Endothelial cell of umbilical vein (primary cell): ENCODE data around the gene AP2B1. TPM values are rescaled to one million over a fixed set of nuclear protein-coding genes. Genes with fewer than 3 reads are reported as not detected.

ENCODE experiments used
- BruUV-seq: library from RNA; stranded (reverse); fragments of 400-500 nt; replicated peaks from 2 replicates; lab custom pipeline; 2021; lab: Mats Ljungman, UMichigan
- CTCF ChIA-PET: fragments of 300-600, 350-600 bp; sonication (Branson Sonifier 250); formaldehyde crosslinking; loops from one replicate; lab custom pipeline; 2021; ENCODE audit warnings: antibody characterized with exemption, inconsistent platforms; lab: Charles Lee
- POLR2A ChIA-PET: fragments of 300-600, 350-600 bp; sonication (Branson Sonifier 250); formaldehyde crosslinking; loops from one replicate; lab custom pipeline; 2021; ENCODE audit warnings: antibody characterized with exemption, inconsistent platforms; lab: Charles Lee
- DNase-seq: peaks from one replicate; pipeline ENCODE4 v3.0.0-alpha.2; 2011; ENCODE audit warnings: low read depth, low spot score
- FAIRE-seq: peaks from 2 replicates; lab custom pipeline; 2011; peaks lifted over from hg19 to GRCh38; lab: Jason Lieb, UNC
- H2AFZ ChIP-seq: 2 replicates; pipeline ENCODE4 v1.6.0; 2012; ENCODE audit warnings: low read depth, low read length, control low read depth, inconsistent platforms
- H3K27ac ChIP-seq: 2 replicates; pipeline ENCODE4 v1.5.1; 2011; ENCODE audit warnings: low read depth, mild to moderate bottlenecking, control low read depth, low read length, moderate library complexity; ENCODE audit not compliant: insufficient read depth
- H3K27me3 ChIP-seq, 2 experiments: 2 replicates each; pipeline versions ENCODE4 v1.6.0 to v1.6.1; 2011; ENCODE audit warnings: low read length in 2 of 2, mixed read lengths in 1 of 2; ENCODE audit not compliant: control insufficient read depth in 2 of 2, insufficient read depth in 2 of 2
- H3K36me3 ChIP-seq, 2 experiments: 2 replicates in 1 of 2; 3 replicates in 1 of 2; pipeline ENCODE4 v1.5.1; 2011; ENCODE audit warnings: low read length in 2 of 2, mild to moderate bottlenecking in 1 of 2, moderate library complexity in 1 of 2; ENCODE audit not compliant: control insufficient read depth in 2 of 2, insufficient read depth in 2 of 2; ENCODE audit errors: extremely low read depth in 1 of 2
- H3K4me1 ChIP-seq: 3 replicates; pipeline ENCODE4 v1.5.1; 2011; ENCODE audit warnings: mild to moderate bottlenecking, low read length; ENCODE audit not compliant: control insufficient read depth, insufficient read depth; ENCODE audit errors: extremely low read depth
- H3K4me2 ChIP-seq: 2 replicates; pipeline ENCODE4 v1.6.1; 2011; ENCODE audit warnings: low read length, control low read depth, mixed read lengths; ENCODE audit not compliant: insufficient read depth
- H3K4me3 ChIP-seq, 3 experiments: fragments of 200-600 bp in 1 of 3; sonication (generic), shearing (Covaris generic) in 1 of 3; replicated peaks in 1 of 3; 2 replicates each; pipeline ENCODE4 v1.5.1; 2011 to 2016; ENCODE audit warnings: control low read depth in 3 of 3, low read length in 3 of 3, mild to moderate bottlenecking in 2 of 3, inconsistent platforms in 1 of 3, low read depth in 1 of 3, moderate library complexity in 1 of 3; ENCODE audit not compliant: insufficient read depth in 1 of 3
- H3K79me2 ChIP-seq: 2 replicates; pipeline ENCODE4 v1.6.0; 2012; ENCODE audit warnings: low read length, inconsistent platforms; ENCODE audit not compliant: control insufficient read depth, insufficient read depth
- H3K9ac ChIP-seq: replicated peaks from 2 replicates; pipeline ENCODE3; 2011; ENCODE audit warnings: low read length, control low read depth; ENCODE audit not compliant: insufficient read depth; ENCODE audit errors: extremely low read depth
- H3K9me1 ChIP-seq: replicated peaks from 3 replicates; pipeline ENCODE4 v1.6.0; 2011; ENCODE audit warnings: mild to moderate bottlenecking, low read length; ENCODE audit not compliant: control insufficient read depth, insufficient read depth; ENCODE audit errors: extremely low read depth
- H3K9me3 ChIP-seq: replicated peaks from 2 replicates; pipeline ENCODE4 v1.5.1; 2012; ENCODE audit warnings: low read length, inconsistent platforms; ENCODE audit not compliant: control insufficient read depth, insufficient read depth
- H4K20me1 ChIP-seq: replicated peaks from 2 replicates; pipeline ENCODE3; 2011; ENCODE audit warnings: mild to moderate bottlenecking, low read length; ENCODE audit not compliant: control insufficient read depth, insufficient read depth; ENCODE audit errors: extremely low read depth
- CTCF ChIP-seq, 2 donors: IDR thresholded peaks; 1 replicate in 1 of 2; 2 replicates in 1 of 2; pipeline ENCODE4 v1.5.1; 2011; ENCODE audit warnings: low read length in 2 of 2, mild to moderate bottlenecking in 2 of 2, moderate library complexity in 2 of 2, control low read depth in 1 of 2, inconsistent platforms in 1 of 2, low read depth in 1 of 2; ENCODE audit not compliant: insufficient read depth in 1 of 2; ENCODE audit errors: extremely low read depth in 1 of 2
- EZH2 ChIP-seq: IDR thresholded peaks from 2 replicates; pipeline ENCODE4 v1.6.1; 2012; ENCODE audit warnings: borderline replicate concordance, low read depth, mild to moderate bottlenecking, moderate library complexity, low read length, inconsistent platforms; ENCODE audit not compliant: severe bottlenecking
- FOS ChIP-seq: IDR thresholded peaks from 2 replicates; pipeline ENCODE4 v1.6.1; 2011; ENCODE audit warnings: mild to moderate bottlenecking, low read length, moderate library complexity, borderline replicate concordance; ENCODE audit not compliant: insufficient read depth
- GATA2 ChIP-seq: IDR thresholded peaks from 2 replicates; pipeline ENCODE4 v1.7.0; 2011; ENCODE audit warnings: low read depth, mild to moderate bottlenecking, moderate library complexity, mixed read lengths, low read length; ENCODE audit not compliant: insufficient read length, insufficient read depth
- JUN ChIP-seq: IDR thresholded peaks from 2 replicates; pipeline ENCODE4 v1.6.1; 2011; ENCODE audit warnings: borderline replicate concordance, low read depth; ENCODE audit not compliant: insufficient read length, insufficient read depth
- MYC ChIP-seq: IDR thresholded peaks from one replicate; pipeline ENCODE4 v1.6.1; 2011; ENCODE audit warnings: mild to moderate bottlenecking, low read depth, low read length
- POLR2A ChIP-seq: IDR thresholded peaks from 2 replicates; pipeline ENCODE4 v1.6.1; 2012; ENCODE audit warnings: low read depth, mild to moderate bottlenecking, control low read depth, low read length
- POLR2AphosphoS5 ChIP-seq: IDR thresholded peaks from 2 replicates; pipeline ENCODE4 v1.6.1; 2012; ENCODE audit warnings: low read depth, mild to moderate bottlenecking, control low read depth, low read length, moderate library complexity; ENCODE audit not compliant: insufficient read depth
- dilution Hi-C: fragments of 300-500 bp; cut with MboI; formaldehyde crosslinking; loops from one replicate; pipeline ENCODE4 v1.15.0; 2019; ENCODE audit warnings: low sequenced_read_pairs; ENCODE audit not compliant: extremely low pct_ligation_motif_present
- intact Hi-C: fragments of 100-400 bp; cut with micrococcal nuclease; formaldehyde crosslinking; loops from one replicate; pipeline ENCODE4 v1.10.0; 2022
- polyA plus RNA-seq, 4 experiments: library from polyadenylated mRNA; depleted of rRNA in 3 of 4; stranded (reverse) in 3 of 4; unstranded in 1 of 4; fragments of >200 nt; gene quantifications; 2 replicates each; pipeline versions ENCODE4 v1.2.1 to v1.2.3, GENCODE V29; 2011 to 2012; ENCODE audit warnings: missing spikeins in 1 of 4
- total RNA-seq: library from RNA; stranded (reverse); gene quantifications from 2 replicates; pipeline ENCODE4 v1.2.3, GENCODE V29; 2021
- TF ChIP-seq, protein P1 (sequence below): IDR thresholded peaks from 2 replicates; pipeline ENCODE4 v1.6.1; 2011; ENCODE audit not compliant: insufficient read depth, insufficient read length

Gene AP2B1
- total and polyA plus RNA-seq, 2 donors (not counting 3 experiments of a cell fraction or from before 2014, with no cell fraction given): 106 to 198 TPM

GRCh38 chr17:35603674-35604073, 16.6 kb downstream of the AP2B1 start:
- Histone ChIP-seq H3K79me2 (peaks cover 9% of the 10 kb centered on the region), H3K9me3 (no peaks in the 10 kb centered on the region), H4K20me1 (no peaks in the 10 kb centered on the region), H3K4me3 (no peak overlapping the region), H3K9me1 (peaks cover 2% of the 10 kb centered on the region), H2AFZ (no peak overlapping the region), H3K27me3 (no peaks in the 10 kb centered on the region), H3K4me2 (no peak overlapping the region), H3K4me1 (no peaks in the 10 kb centered on the region), H3K27ac (no peak overlapping the region), H3K9ac (no peak overlapping the region), H3K36me3 (peaks cover 10 to 28% of the 10 kb centered on the region in 2 experiments)
- CTCF ChIA-PET: interaction anchor here (1.2 to 1.6 kb wide), 4 partner anchors 8 to 161 kb away, joined by 3 to 6 read pairs (median 4); no protein-coding TSS in a partner anchor
- dilution Hi-C loops: loop anchor here (25.0 kb wide), 1 partner anchor 134 kb away; the partner anchor contains the start of gene RASL10B
- POLR2A ChIA-PET: no interaction called here
- intact Hi-C loops: no loop called here
- no TSS peak for BruUV-seq
- TF ChIP-seq, protein P1, sequence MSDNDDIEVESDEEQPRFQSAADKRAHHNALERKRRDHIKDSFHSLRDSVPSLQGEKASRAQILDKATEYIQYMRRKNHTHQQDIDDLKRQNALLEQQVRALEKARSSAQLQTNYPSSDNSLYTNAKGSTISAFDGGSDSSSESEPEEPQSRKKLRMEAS: no peak
- no peak for TF ChIP-seq MYC
- TF ChIP-seq POLR2A: no peak
- TF ChIP-seq FOS: no peak
- no peak for TF ChIP-seq GATA2
- no peak for TF ChIP-seq JUN
- FAIRE-seq: no peak
- DNase-seq: no peak

DNA sequence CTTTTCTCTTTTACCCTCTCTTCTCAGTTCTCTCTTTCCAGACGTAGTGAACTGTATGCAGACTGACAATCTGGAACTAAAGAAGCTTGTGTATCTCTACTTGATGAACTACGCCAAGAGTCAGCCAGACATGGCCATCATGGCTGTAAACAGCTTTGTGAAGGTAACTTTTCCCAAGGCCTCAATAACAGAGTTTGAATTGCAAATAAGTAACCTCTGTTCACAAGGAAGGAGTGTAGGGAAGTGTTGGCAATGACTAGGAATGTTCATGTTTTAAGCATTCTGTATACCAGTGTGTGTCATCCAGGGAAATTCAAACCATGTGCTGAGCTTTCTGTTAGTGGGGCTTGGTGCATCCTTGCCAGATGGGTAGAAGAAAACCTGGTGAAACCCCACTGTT, 18.6 kb downstream of the AP2B1 start:
- H3K27ac ChIP-seq: no peak overlapping the region
- no peaks in the 10 kb centered on the region for H3K4me1 ChIP-seq
- POLR2A ChIA-PET: interaction anchor here (0.5 to 0.6 kb wide), 2 partner anchors 30 to 462 kb away, joined by 4 to 5 read pairs; no protein-coding TSS in a partner anchor
- H3K9ac ChIP-seq: no peak overlapping the region
- no peak overlapping the region for H3K4me2 ChIP-seq
- peaks cover 6% of the 10 kb centered on the region for H3K79me2 ChIP-seq
- CTCF ChIA-PET: no interaction called here
- no peaks in the 10 kb centered on the region for H4K20me1 ChIP-seq
- no peak for DNase-seq
- no peak overlapping the region for H2AFZ ChIP-seq
- H3K4me3 ChIP-seq: no peak overlapping the region
- H3K9me3 ChIP-seq: no peaks in the 10 kb centered on the region
- dilution Hi-C loops: loop anchor here (25.0 kb wide), 1 partner anchor 132 kb away; the partner anchor contains the start of gene RASL10B
- TF ChIP-seq, protein P1: no peak
- TF ChIP-seq CTCF (IDR thresholded peaks at IDR 0.05; ENCODE audit: extremely low read depth in 1 of 2, insufficient read depth in 1 of 2, low read depth in 1 of 2, low read length in 2 of 2) (no peak), FOS (no peak), GATA2 (no peak), POLR2A (no peak), JUN (no peak), MYC (no peak), EZH2 (no peak), POLR2AphosphoS5 (no peak)
- H3K36me3 ChIP-seq: peaks cover 9 to 28% of the 10 kb centered on the region in 2 experiments
- no TSS peak for BruUV-seq
- H3K9me1 ChIP-seq: peaks cover 2% of the 10 kb centered on the region
- no peak for FAIRE-seq
- no peaks in the 10 kb centered on the region for H3K27me3 ChIP-seq
- intact Hi-C loops: no loop called here
